HepG2 (cell line): Measurements from ENCODE around the gene DLG2.
"Not testable (repeated sequence)": the region's sequence is repeated elsewhere in the genome, so short reads cannot be mapped to it uniquely, and the experiment has no call there.

Experiments used
- NFYB ChIP-seq: sonication (generic); formaldehyde crosslinking; IDR thresholded peaks from 2 replicates; pipeline ENCODE4 v1.4.0; 2020; ENCODE audit warnings: missing genetic modification reagents
- PHF8 ChIP-seq: sonication (generic); formaldehyde crosslinking; IDR thresholded peaks from 2 replicates; pipeline ENCODE4 v1.5.0; 2020; ENCODE audit warnings: missing genetic modification reagents
- POLR2A ChIP-seq, 2 experiments: IDR thresholded peaks; 2 replicates each; pipeline ENCODE4 v1.6.1; 2011; ENCODE audit warnings: low read depth in 2 of 2, low read length in 2 of 2, mild to moderate bottlenecking in 1 of 2, moderate library complexity in 1 of 2; ENCODE audit not compliant: insufficient read depth in 1 of 2
- SP1 ChIP-seq, 2 experiments: fragments of 450-650 bp in 1 of 2; sonication (generic) in 1 of 2; formaldehyde crosslinking in 1 of 2; IDR thresholded peaks; 2 replicates each; pipeline versions ENCODE4 v1.4.0 to v1.6.1; 2016 to 2020; ENCODE audit warnings: missing genetic modification reagents in 1 of 2
- ZNF136 ChIP-seq: sonication (generic); formaldehyde crosslinking; IDR thresholded peaks from 2 replicates; pipeline ENCODE4 v1.8.1; 2022; ENCODE audit warnings: low read depth, mild to moderate bottlenecking, moderate library complexity, missing genetic modification reagents
- ZNF383 ChIP-seq: sonication (generic); formaldehyde crosslinking; IDR thresholded peaks from 2 replicates; pipeline ENCODE4 v1.4.0; 2020; ENCODE audit warnings: missing genetic modification reagents, mild to moderate bottlenecking, borderline replicate concordance
- TF ChIP-seq, protein P1 (sequence below): sonication (generic); formaldehyde crosslinking; IDR thresholded peaks from 2 replicates; pipeline ENCODE4 v1.5.0; 2020; ENCODE audit warnings: mild to moderate bottlenecking, missing genetic modification reagents

DNA sequence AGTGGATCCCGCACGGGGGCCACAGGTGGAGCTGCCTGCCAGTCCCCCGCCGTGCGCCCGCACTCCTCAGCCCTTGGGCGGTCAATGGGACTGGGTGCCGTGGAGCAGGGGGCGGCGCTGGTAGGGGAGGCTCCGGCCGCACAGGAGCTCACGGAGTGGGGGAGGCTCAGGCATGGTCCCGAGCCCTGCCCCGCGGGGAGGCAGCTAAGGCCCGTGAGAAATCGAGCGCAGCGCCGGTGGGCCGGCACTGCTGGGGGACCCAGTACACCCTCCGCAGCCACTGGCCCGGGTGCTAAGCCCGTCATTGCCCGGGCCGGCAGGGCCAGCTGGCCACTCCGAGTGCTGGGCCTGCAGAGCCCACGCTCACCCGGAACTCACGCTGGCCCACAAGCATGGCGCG lies 1318.7 kb downstream of the DLG2 start:
- TF ChIP-seq SP1 (IDR thresholded peaks at IDR 0.05); SP1 (CRISPR knock-in tag; IDR thresholded peaks at IDR 0.05); NFYB (CRISPR knock-in tag); ZNF383 (CRISPR knock-in tag); PHF8 (CRISPR knock-in tag); ZNF136 (CRISPR knock-in tag); POLR2A (IDR thresholded peaks at IDR 0.05; ENCODE audit: insufficient read depth in 1 of 2, low read depth in 2 of 2, low read length in 2 of 2): not testable (repeated sequence)
- TF ChIP-seq, protein P1, sequence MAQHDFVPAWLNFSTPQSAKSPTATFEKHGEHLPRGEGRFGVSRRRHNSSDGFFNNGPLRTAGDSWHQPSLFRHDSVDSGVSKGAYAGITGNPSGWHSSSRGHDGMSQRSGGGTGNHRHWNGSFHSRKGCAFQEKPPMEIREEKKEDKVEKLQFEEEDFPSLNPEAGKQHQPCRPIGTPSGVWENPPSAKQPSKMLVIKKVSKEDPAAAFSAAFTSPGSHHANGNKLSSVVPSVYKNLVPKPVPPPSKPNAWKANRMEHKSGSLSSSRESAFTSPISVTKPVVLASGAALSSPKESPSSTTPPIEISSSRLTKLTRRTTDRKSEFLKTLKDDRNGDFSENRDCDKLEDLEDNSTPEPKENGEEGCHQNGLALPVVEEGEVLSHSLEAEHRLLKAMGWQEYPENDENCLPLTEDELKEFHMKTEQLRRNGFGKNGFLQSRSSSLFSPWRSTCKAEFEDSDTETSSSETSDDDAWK (CRISPR knock-in tag) = not testable (repeated sequence)
